Measurements from ENCODE around the gene SLX9. TPM values are rescaled to one million over a fixed set of nuclear protein-coding genes. Genes with fewer than 3 reads are reported as not detected.

SLX9 gene
- total RNA-seq = 10 to 100 TPM; 11.9 to 26.2 (median 16.1) TPM

- no peak for DNase-seq (ENCODE audit: low spot score)
Observed at GRCh38 chr21:44939532-44940115, at the start of gene SLX9. TSS of gene SLX9 (plus strand) at chr21:44940029. CDS start at chr21:44940058, 29 bp downstream.

GRCh38 chr21:44890338-44890931 lies 49.4 kb upstream of the SLX9 start:
- TF ChIP-seq CTCF (IDR thresholded peaks at IDR 0.05) = no peak
- ATAC-seq (ENCODE audit: low FRiP score) = no peak
- DNase-seq (ENCODE audit: low spot score) = no peak

More at GRCh38 chr21:44939532-44940115, at the start of gene SLX9:
- no peak for TF ChIP-seq CTCF (IDR thresholded peaks at IDR 0.05)
- ATAC-seq (ENCODE audit: low FRiP score) = peak; percentile 91

GRCh38 chr21:44890961-44891541 lies 48.8 kb upstream of the SLX9 start:
- no peak for TF ChIP-seq CTCF (IDR thresholded peaks at IDR 0.05)
- DNase-seq (ENCODE audit: low spot score) (no peak), ATAC-seq (ENCODE audit: low FRiP score) (no peak)

GRCh38 chr21:44891631-44892031 lies 48.2 kb upstream of the SLX9 start:
- DNase-seq (ENCODE audit: low spot score) = no peak
- TF ChIP-seq CTCF (IDR thresholded peaks at IDR 0.05) = no peak
- no peak for ATAC-seq (ENCODE audit: low FRiP score)

GRCh38 chr21:44892095-44892494 lies 47.7 kb upstream of the SLX9 start:
- no peak for TF ChIP-seq CTCF (IDR thresholded peaks at IDR 0.05)
- DNase-seq (ENCODE audit: low spot score) = no peak
- no peak for ATAC-seq (ENCODE audit: low FRiP score)

GRCh38 chr21:44892536-44893277 lies 47.1 kb upstream of the SLX9 start:
- peak; percentile 58 for DNase-seq (ENCODE audit: low spot score)
- ATAC-seq (ENCODE audit: low FRiP score) = peak; percentile 43
- TF ChIP-seq CTCF (IDR thresholded peaks at IDR 0.05) = peak in 1 of 3 donors; percentile 65

All from omental fat pad (tissue), 4 donors.